GM18499 (cell line): ENCODE measurements around the gene SNCB.

Experiments
- ATAC-seq: cut with Tn5 transposase; IDR thresholded peaks from one replicate; pipeline ENCODE4 v1.9.1; 2021; ENCODE audit warnings: moderate number of reproducible peaks; ENCODE audit not compliant: insufficient read depth, unreplicated experiment

Gene SNCB

GRCh38 chr5:176661676-176662075, 31.3 kb upstream of the SNCB start:
- ATAC-seq = no peak

GRCh38 chr5:176660860-176661641, 30.7 kb upstream of the SNCB start:
- no peak for ATAC-seq

- no peak for ATAC-seq
Measured at GRCh38 chr5:176660530-176660859, 30.2 kb upstream of the SNCB start.

GRCh38 chr5:176659860-176660461, 29.6 kb upstream of the SNCB start:
- no peak for ATAC-seq

GRCh38 chr5:176659512-176659839, 29.1 kb upstream of the SNCB start:
- no peak for ATAC-seq

GRCh38 chr5:176658817-176659511, 28.6 kb upstream of the SNCB start:
- no peak for ATAC-seq

- ATAC-seq = no peak
Measured at GRCh38 chr5:176658007-176658599, 27.8 kb upstream of the SNCB start.

- no peak for ATAC-seq
Measured at GRCh38 chr5:176656467-176656990, 26.2 kb upstream of the SNCB start.

- ATAC-seq = no peak
Measured at GRCh38 chr5:176654856-176655255, 24.5 kb upstream of the SNCB start.

GRCh38 chr5:176653401-176654385, 23.4 kb upstream of the SNCB start:
- no peak for ATAC-seq

- ATAC-seq = no peak
Measured at GRCh38 chr5:176652136-176652535, 21.8 kb upstream of the SNCB start.

GRCh38 chr5:176651472-176651980, 21.2 kb upstream of the SNCB start:
- ATAC-seq = no peak

- no peak for ATAC-seq
Measured at GRCh38 chr5:176650354-176650884, 20.1 kb upstream of the SNCB start.

- ATAC-seq = no peak
Measured at GRCh38 chr5:176648474-176649194, 18.3 kb upstream of the SNCB start.

GRCh38 chr5:176647843-176648473, 17.6 kb upstream of the SNCB start:
- no peak for ATAC-seq

GRCh38 chr5:176647030-176647842, 16.9 kb upstream of the SNCB start, which contains the start of gene TSPAN17:
TSS of gene TSPAN17 (plus strand) at chr5:176647484. CDS start at chr5:176647616, 132 bp downstream.
- ATAC-seq = peak; percentile 86

- ATAC-seq = peak; percentile 11
Measured at GRCh38 chr5:176646707-176647029, 16.3 kb upstream of the SNCB start.
